ENCODE results near the gene CCDC91.
"Not testable (repeated sequence)": the region's sequence is repeated elsewhere in the genome, so short reads cannot be mapped to it uniquely, and the experiment has no call there.

Gene CCDC91

DNA sequence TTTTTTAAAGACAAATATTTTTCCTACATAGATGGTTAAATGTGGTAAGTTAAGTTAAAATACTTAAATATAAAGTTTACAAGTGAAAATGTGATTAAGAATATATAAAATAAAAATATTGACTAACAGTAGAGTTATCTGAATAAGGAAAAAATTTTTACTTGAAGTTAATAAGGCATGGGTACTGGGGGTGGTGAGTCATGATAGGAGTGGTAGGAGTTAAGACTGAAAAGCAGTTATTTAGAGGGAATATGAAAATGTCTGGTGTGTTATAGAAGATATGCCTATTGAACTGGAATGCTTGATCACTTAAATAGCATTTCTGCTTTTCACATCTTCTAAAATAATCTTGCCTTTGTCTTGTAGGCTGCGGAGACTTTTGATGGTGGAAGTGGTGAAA, 68.7 kb downstream of the CCDC91 start:
- TF ChIP-seq TAF1 (IDR thresholded peaks at IDR 0.05; ENCODE audit: low read depth, low read length), result no peak
- TF ChIP-seq POLR2A (IDR thresholded peaks at IDR 0.05; ENCODE audit: low read depth, low read length), result no peak
- TF ChIP-seq PAX5 (IDR thresholded peaks at IDR 0.05; ENCODE audit: insufficient read depth, low read length, severe bottlenecking), result no peak
- TF ChIP-seq POLR2AphosphoS5 (IDR thresholded peaks at IDR 0.05; ENCODE audit: low read depth, low read length), result no peak
- no peak for TF ChIP-seq POU2F2 (IDR thresholded peaks at IDR 0.05; ENCODE audit: low read depth, low read length)
- TF ChIP-seq SPI1 (IDR thresholded peaks at IDR 0.05; ENCODE audit: low read depth, low read length), result no peak
- DNase-seq (ENCODE audit: insufficient read length, low spot score), result no peak
- no peak for FAIRE-seq

- TF ChIP-seq POU2F2 (IDR thresholded peaks at IDR 0.05; ENCODE audit: low read depth, low read length), result no peak
- TF ChIP-seq POLR2A (IDR thresholded peaks at IDR 0.05; ENCODE audit: low read depth, low read length), result no peak
- no peak for TF ChIP-seq POLR2AphosphoS5 (IDR thresholded peaks at IDR 0.05; ENCODE audit: low read depth, low read length)
- DNase-seq (ENCODE audit: insufficient read length, low spot score) (no peak), FAIRE-seq (no peak)
Measured at GRCh38 chr12:28265435-28266042, 75.3 kb downstream of the CCDC91 start.

- DNase-seq (ENCODE audit: insufficient read length, low spot score); FAIRE-seq: not testable (repeated sequence)
Measured at GRCh38 chr12:28267920-28268607, 77.8 kb downstream of the CCDC91 start.

DNA sequence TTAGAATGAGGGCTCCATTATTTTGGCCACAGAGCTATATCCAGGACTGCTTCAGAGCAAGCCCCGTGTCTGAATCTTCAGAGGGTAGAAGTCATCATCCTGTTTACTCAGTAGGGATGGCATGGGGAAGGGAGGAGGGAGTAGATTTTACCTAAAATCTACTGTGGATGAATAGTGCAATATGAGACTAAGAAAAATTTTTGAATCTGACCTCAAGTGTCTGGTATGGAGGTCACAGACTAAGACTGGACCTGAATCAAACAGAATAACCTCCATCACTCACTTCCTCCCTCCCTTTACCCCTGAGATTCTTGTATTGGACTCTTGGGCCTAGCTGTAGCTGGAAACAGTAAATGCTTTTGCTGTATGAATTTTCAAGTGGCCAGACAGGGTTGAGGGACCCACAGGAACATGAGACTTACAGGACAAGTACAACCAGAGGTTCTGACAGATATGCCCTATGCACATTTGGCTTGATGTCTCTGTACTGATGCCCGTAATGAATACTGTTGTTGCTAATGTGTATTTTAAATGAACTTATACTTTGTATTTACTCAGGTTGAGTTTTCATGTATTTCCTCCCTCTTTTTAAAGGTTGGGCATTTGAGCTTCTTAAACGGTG, 78.5 kb downstream of the CCDC91 start:
- DNase-seq (ENCODE audit: insufficient read length, low spot score) (no peak), FAIRE-seq (no peak)
- no peak for TF ChIP-seq TAF1 (IDR thresholded peaks at IDR 0.05; ENCODE audit: low read depth, low read length)
- no peak for TF ChIP-seq POU2F2 (IDR thresholded peaks at IDR 0.05; ENCODE audit: low read depth, low read length)
- no peak for TF ChIP-seq POLR2A (IDR thresholded peaks at IDR 0.05; ENCODE audit: low read depth, low read length)

- TF ChIP-seq POU2F2 (IDR thresholded peaks at IDR 0.05; ENCODE audit: low read depth, low read length) (no peak), POLR2A (IDR thresholded peaks at IDR 0.05; ENCODE audit: low read depth, low read length) (no peak), TAF1 (IDR thresholded peaks at IDR 0.05; ENCODE audit: low read depth, low read length) (no peak), POLR2AphosphoS5 (IDR thresholded peaks at IDR 0.05; ENCODE audit: low read depth, low read length) (no peak), SPI1 (IDR thresholded peaks at IDR 0.05; ENCODE audit: low read depth, low read length) (no peak), PAX5 (IDR thresholded peaks at IDR 0.05; ENCODE audit: insufficient read depth, low read length, severe bottlenecking) (no peak)
- no peak for FAIRE-seq
- no peak for DNase-seq (ENCODE audit: insufficient read length, low spot score)
Measured at GRCh38 chr12:28269851-28270250, 79.6 kb downstream of the CCDC91 start.

GRCh38 chr12:28278499-28278898, 88.2 kb downstream of the CCDC91 start:
- no peak for TF ChIP-seq POLR2AphosphoS5 (IDR thresholded peaks at IDR 0.05; ENCODE audit: low read depth, low read length)
- no peak for TF ChIP-seq PAX5 (IDR thresholded peaks at IDR 0.05; ENCODE audit: insufficient read depth, low read length, severe bottlenecking)
- no peak for TF ChIP-seq POLR2A (IDR thresholded peaks at IDR 0.05; ENCODE audit: low read depth, low read length)
- TF ChIP-seq POU2F2 (IDR thresholded peaks at IDR 0.05; ENCODE audit: low read depth, low read length), result no peak
- TF ChIP-seq TAF1 (IDR thresholded peaks at IDR 0.05; ENCODE audit: low read depth, low read length), result no peak
- no peak for TF ChIP-seq SPI1 (IDR thresholded peaks at IDR 0.05; ENCODE audit: low read depth, low read length)
- DNase-seq (ENCODE audit: insufficient read length, low spot score), result no peak
- FAIRE-seq, result no peak

DNA sequence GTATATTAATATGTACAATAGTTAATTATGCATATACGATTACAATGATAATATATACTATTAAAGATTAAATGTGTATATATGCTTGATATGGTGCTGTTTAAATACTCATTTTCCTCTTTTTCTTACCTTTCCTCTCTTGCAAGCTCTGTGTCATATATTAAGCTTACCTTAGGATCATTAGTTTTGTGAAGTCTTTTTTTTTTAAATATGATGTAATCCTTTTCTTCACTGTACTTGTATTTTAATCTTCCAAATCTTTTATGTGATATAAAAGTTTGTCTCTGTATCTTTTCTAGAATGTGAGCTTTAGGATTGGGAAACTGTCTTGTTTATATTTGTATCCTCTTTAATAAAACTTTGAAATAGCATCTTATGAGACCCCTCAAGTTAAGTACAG, 88.7 kb downstream of the CCDC91 start:
- DNase-seq (ENCODE audit: insufficient read length, low spot score) (no peak), FAIRE-seq (no peak)
- no peak for TF ChIP-seq TAF1 (IDR thresholded peaks at IDR 0.05; ENCODE audit: low read depth, low read length)
- TF ChIP-seq POLR2A (IDR thresholded peaks at IDR 0.05; ENCODE audit: low read depth, low read length), result no peak
- no peak for TF ChIP-seq PAX5 (IDR thresholded peaks at IDR 0.05; ENCODE audit: insufficient read depth, low read length, severe bottlenecking)
- no peak for TF ChIP-seq POU2F2 (IDR thresholded peaks at IDR 0.05; ENCODE audit: low read depth, low read length)
- no peak for TF ChIP-seq SPI1 (IDR thresholded peaks at IDR 0.05; ENCODE audit: low read depth, low read length)
- TF ChIP-seq POLR2AphosphoS5 (IDR thresholded peaks at IDR 0.05; ENCODE audit: low read depth, low read length), result no peak

DNA sequence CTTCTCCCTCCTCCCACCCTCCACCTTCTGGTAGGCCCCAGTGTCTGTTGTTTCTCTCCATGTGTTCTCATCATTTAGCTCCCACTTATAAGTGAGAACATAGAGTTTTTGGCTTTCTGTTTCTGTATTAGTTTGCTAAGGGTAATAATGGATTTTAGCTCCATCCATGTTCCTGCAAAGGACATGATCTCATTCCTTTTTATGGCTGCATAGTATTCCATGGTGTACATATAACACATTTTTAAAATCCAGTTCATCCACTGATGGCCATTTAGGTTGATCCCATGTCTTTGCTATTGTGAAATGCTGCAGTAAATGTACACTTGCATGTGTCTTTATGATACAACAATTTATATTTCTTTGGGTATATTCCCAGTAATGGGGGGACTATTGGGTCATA, 96.1 kb downstream of the CCDC91 start:
- FAIRE-seq, result no peak
- TF ChIP-seq POLR2AphosphoS5 (IDR thresholded peaks at IDR 0.05; ENCODE audit: low read depth, low read length) (no peak), SPI1 (IDR thresholded peaks at IDR 0.05; ENCODE audit: low read depth, low read length) (no peak), POU2F2 (IDR thresholded peaks at IDR 0.05; ENCODE audit: low read depth, low read length) (no peak), PAX5 (IDR thresholded peaks at IDR 0.05; ENCODE audit: insufficient read depth, low read length, severe bottlenecking) (no peak), TAF1 (IDR thresholded peaks at IDR 0.05; ENCODE audit: low read depth, low read length) (no peak), POLR2A (IDR thresholded peaks at IDR 0.05; ENCODE audit: low read depth, low read length) (no peak)

GRCh38 chr12:28290262-28290661, 100.0 kb downstream of the CCDC91 start:
- TF ChIP-seq TAF1 (IDR thresholded peaks at IDR 0.05; ENCODE audit: low read depth, low read length), result no peak
- no peak for TF ChIP-seq POLR2AphosphoS5 (IDR thresholded peaks at IDR 0.05; ENCODE audit: low read depth, low read length)
- no peak for TF ChIP-seq PAX5 (IDR thresholded peaks at IDR 0.05; ENCODE audit: insufficient read depth, low read length, severe bottlenecking)
- no peak for TF ChIP-seq SPI1 (IDR thresholded peaks at IDR 0.05; ENCODE audit: low read depth, low read length)
- TF ChIP-seq POLR2A (IDR thresholded peaks at IDR 0.05; ENCODE audit: low read depth, low read length), result no peak
- TF ChIP-seq POU2F2 (IDR thresholded peaks at IDR 0.05; ENCODE audit: low read depth, low read length), result no peak
- DNase-seq (ENCODE audit: insufficient read length, low spot score) (no peak), FAIRE-seq (no peak)

More for the DNA sequence above, 96.1 kb downstream of the CCDC91 start:
- DNase-seq (ENCODE audit: insufficient read length, low spot score), result no peak

DNA sequence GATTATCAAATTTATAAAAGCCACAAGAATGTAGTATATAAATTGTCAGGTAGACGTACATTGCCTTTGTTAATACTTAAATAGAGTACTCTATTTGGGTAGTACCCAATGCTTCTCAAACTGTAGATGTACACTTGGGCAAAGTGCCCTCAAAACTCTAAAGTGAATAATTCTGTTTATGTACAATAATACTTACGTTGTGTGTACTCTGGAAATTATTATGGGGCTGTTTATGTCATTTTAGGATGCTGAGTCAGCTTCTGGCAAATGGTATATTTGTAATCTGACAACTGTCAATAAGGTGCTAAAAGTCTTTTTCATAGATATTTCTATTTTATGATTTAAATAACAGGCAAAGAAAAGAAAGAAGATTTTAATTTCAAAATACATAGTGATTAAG, 102.4 kb downstream of the CCDC91 start:
- FAIRE-seq, result no peak
- TF ChIP-seq POU2F2 (IDR thresholded peaks at IDR 0.05; ENCODE audit: low read depth, low read length) (no peak), POLR2A (IDR thresholded peaks at IDR 0.05; ENCODE audit: low read depth, low read length) (no peak), PAX5 (IDR thresholded peaks at IDR 0.05; ENCODE audit: insufficient read depth, low read length, severe bottlenecking) (no peak), TAF1 (IDR thresholded peaks at IDR 0.05; ENCODE audit: low read depth, low read length) (no peak), POLR2AphosphoS5 (IDR thresholded peaks at IDR 0.05; ENCODE audit: low read depth, low read length) (no peak), SPI1 (IDR thresholded peaks at IDR 0.05; ENCODE audit: low read depth, low read length) (no peak)
- no peak for DNase-seq (ENCODE audit: insufficient read length, low spot score)
